HAP-1 (cell line): ENCODE measurements around the gene PHOSPHO2.

Source experiments
- DNase-seq, 2 experiments: peaks; one replicate each; pipeline ENCODE4 v3.0.0-alpha.2; 2016 to 2020; ENCODE audit warnings: low spot score in 2 of 2
- H3K27me3 ChIP-seq: fragments of 250-450 bp; sonication (Bioruptor Pico); 2 replicates; pipeline ENCODE4 v1.5.1; 2020; ENCODE audit warnings: low read depth, mild to moderate bottlenecking, moderate library complexity
- H3K36me3 ChIP-seq: fragments of 250-450 bp; sonication (Bioruptor Pico); replicated peaks from 2 replicates; pipeline ENCODE4 v1.5.1; 2020; ENCODE audit warnings: mild to moderate bottlenecking
- H3K4me1 ChIP-seq: fragments of 250-450 bp; sonication (Bioruptor Pico); 2 replicates; pipeline ENCODE4 v1.5.1; 2020; ENCODE audit warnings: mild to moderate bottlenecking
- H3K4me3 ChIP-seq: fragments of 250-450 bp; sonication (Bioruptor Pico); 2 replicates; pipeline ENCODE4 v1.5.1; 2020; ENCODE audit warnings: mild to moderate bottlenecking, moderate library complexity
- H3K9me3 ChIP-seq: fragments of 250-450 bp; sonication (Bioruptor Pico); 2 replicates; pipeline ENCODE4 v1.5.1; 2020; ENCODE audit warnings: mild to moderate bottlenecking, moderate library complexity
- in situ Hi-C: fragments of 300-500 bp; cut with MboI; formaldehyde crosslinking; loops from 3 replicates; pipeline ENCODE4 v1.14.3; 2020; ENCODE audit warnings: low sequenced_read_pairs, inconsistent platforms, mixed read lengths

Gene PHOSPHO2

DNA sequence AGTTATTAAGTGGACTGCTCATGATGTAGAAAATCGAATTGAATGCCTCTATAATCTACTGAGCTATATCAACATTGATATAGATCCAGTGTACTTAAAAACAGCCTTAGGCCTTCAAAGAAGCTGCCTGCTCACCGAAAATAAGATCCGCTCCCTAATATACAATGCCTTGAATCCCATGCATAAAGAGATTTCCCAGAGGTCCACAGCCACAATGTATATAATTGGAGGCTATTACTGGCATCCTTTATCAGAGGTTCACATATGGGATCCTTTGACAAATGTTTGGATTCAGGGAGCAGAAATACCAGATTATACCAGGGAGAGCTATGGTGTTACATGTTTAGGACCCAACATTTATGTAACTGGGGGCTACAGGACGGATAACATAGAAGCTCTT, 41.4 kb downstream of the PHOSPHO2 start:
- Histone ChIP-seq H3K36me3 (no peaks in the 10 kb centered on the region), H3K27me3 (no peaks in the 10 kb centered on the region), H3K4me3 (peak overlapping the region; percentile 50), H3K9me3 (no peaks in the 10 kb centered on the region), H3K4me1 (peaks cover 16% of the 10 kb centered on the region)
- peak in 1 of 2 experiments; percentile 61 for DNase-seq
- in situ Hi-C loops = no loop called here

DNA sequence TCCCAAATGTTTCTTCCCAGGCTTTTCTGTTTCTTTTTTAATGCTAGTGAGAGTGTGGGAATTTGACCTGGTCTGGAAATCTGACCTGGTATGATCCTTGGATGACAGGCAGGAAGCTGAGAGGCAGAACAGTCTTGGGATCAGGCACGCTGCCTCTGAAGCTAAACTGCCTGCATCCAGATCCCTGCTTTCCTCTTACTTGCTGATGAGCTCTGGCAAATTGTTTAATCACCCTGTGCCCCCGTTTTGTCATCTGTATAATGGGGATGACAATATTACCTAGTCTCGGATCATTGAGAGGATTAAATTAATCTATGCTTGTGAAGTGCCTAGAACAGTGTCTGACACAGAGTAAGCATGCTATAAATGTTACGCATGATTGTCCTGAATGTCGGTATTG, 42.6 kb downstream of the PHOSPHO2 start:
- Histone ChIP-seq H3K4me3 (peak overlapping the region; percentile 6), H3K27me3 (no peaks in the 10 kb centered on the region), H3K36me3 (peaks cover 11% of the 10 kb centered on the region), H3K9me3 (no peaks in the 10 kb centered on the region), H3K4me1 (peaks cover 16% of the 10 kb centered on the region)
- in situ Hi-C loops = no loop called here
- no peak for DNase-seq

DNA sequence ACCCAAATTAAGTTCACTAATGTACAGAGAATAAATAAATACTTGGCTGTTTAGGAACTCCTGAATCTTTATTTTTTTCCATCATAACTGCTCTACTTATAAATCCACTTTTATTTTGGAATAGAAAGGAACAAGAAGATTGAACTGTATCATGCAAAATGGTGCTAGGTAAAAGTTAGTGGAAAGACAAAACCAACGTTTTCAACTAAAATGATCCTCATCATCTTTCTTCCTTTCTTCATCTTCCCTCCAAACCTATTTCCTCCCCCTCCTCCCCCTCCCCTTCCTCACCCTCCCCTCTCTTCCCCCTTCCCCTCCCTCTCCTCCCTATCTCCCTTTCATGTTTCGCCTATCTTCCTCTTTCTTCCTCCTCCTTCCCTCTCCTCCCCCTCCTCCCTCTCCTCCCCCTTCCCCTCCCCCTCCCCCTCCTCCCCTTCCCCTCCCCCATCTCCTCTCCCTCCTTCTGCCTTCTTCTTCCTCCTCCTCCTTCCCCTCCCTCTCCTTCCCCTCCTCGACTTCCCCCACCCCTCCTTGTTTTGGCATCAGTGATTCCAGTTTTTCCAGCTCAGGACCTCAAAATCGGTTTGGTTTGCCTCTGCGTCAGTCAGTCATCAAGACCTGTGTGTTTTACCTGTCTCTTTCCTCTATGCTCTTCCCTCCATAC, 44.4 kb downstream of the PHOSPHO2 start:
- Histone ChIP-seq H3K4me1 (peaks cover 16% of the 10 kb centered on the region), H3K4me3 (no peak overlapping the region), H3K27me3 (no peaks in the 10 kb centered on the region), H3K36me3 (peaks cover 27% of the 10 kb centered on the region), H3K9me3 (no peaks in the 10 kb centered on the region)
- in situ Hi-C loops = no loop called here
- DNase-seq = no peak

DNA sequence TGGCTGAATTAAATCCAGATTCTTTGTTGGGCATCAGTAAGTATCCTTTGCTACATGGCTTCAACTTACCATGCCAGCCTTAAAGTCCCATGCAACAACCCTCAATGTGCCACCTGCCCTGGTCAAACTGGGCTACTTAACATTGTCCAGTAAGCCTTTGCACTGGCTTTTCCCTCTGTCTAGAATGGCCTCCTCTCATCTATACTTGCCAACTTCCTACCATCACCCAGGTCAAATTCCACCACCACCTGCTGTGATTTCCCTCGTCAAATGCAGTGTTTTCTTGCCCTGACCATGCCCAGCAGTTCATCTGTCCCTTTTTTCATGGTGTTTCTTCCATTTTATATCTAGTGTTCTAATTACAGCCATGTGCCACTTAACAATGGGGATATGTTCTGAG, 45.1 kb downstream of the PHOSPHO2 start:
- DNase-seq = no peak
- H3K36me3 ChIP-seq = peaks cover 33% of the 10 kb centered on the region

GRCh38 chr2:169743549-169743948, 49.3 kb downstream of the PHOSPHO2 start:
- Histone ChIP-seq H3K27me3 (no peaks in the 10 kb centered on the region), H3K4me3 (no peak overlapping the region), H3K9me3 (no peaks in the 10 kb centered on the region), H3K4me1 (peaks cover 7% of the 10 kb centered on the region), H3K36me3 (peaks cover 33% of the 10 kb centered on the region)
- in situ Hi-C loops = no loop called here
- DNase-seq = no peak

More for the DNA sequence above, 45.1 kb downstream of the PHOSPHO2 start:
- no peaks in the 10 kb centered on the region for H3K27me3 ChIP-seq
- in situ Hi-C loops = no loop called here
- H3K4me1 ChIP-seq = peaks cover 16% of the 10 kb centered on the region
- H3K9me3 ChIP-seq = no peaks in the 10 kb centered on the region
- H3K4me3 ChIP-seq = no peak overlapping the region

DNA sequence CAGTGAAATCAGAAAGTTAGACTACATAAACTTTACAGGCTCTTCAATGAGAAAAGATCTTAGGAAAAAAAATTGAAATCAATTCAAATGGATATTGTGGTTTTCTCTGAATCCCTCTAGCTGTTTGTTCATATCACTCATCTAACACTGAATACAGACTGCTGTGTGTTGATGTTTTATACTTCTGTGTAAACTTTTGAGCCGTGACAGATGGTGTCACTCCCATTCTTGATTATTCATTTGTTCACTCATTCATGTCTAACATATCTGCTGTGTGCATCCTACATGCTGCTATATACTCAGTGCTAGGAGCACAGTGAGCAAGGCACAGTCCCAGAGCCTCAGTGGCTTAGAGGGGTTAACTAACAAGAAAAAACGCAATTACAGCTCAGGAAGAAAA, 52.0 kb downstream of the PHOSPHO2 start:
- H3K9me3 ChIP-seq = no peaks in the 10 kb centered on the region
- no peaks in the 10 kb centered on the region for H3K27me3 ChIP-seq
- no peak overlapping the region for H3K4me3 ChIP-seq
- in situ Hi-C loops = no loop called here
- peak in 1 of 2 experiments; percentile 73 for DNase-seq
- H3K4me1 ChIP-seq = peaks cover 7% of the 10 kb centered on the region
- H3K36me3 ChIP-seq = peaks cover 39% of the 10 kb centered on the region

DNA sequence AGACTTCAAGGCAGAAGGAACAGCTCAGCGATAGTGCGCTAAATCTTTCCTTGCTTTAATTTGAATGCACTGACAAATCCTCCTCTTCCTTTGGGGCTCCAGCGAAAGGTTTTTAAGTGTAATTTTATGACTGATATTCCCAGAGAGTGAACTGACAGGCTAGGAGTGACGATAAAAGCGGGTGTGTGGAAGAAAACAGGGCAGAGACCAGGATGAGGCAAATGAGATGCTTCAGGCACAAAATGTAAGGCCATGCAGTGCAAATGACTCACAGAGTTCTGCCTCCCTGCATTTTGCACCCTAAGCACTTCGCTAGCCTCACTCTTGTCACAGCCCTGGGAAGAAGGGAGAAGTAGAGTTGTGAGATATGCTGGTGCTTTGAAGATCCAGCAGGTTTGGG, 54.0 kb downstream of the PHOSPHO2 start:
- Histone ChIP-seq H3K27me3 (no peaks in the 10 kb centered on the region), H3K4me3 (no peak overlapping the region), H3K4me1 (peaks cover 7% of the 10 kb centered on the region), H3K36me3 (peaks cover 21% of the 10 kb centered on the region), H3K9me3 (no peaks in the 10 kb centered on the region)
- DNase-seq = no peak
- in situ Hi-C loops = no loop called here
